NB4 (cell line): ENCODE results near the gene RASA3.

ENCODE experiments used
- POLR2A ChIP-seq: IDR thresholded peaks from 2 replicates; pipeline ENCODE4 v1.6.1; 2011; ENCODE audit warnings: mild to moderate bottlenecking; ENCODE audit not compliant: insufficient read length; ENCODE audit errors: extremely low read depth
- TF ChIP-seq, protein P1 (sequence below): IDR thresholded peaks from one replicate; pipeline ENCODE4 v1.5.1; 2012; ENCODE audit warnings: low read depth, low read length

DNA sequence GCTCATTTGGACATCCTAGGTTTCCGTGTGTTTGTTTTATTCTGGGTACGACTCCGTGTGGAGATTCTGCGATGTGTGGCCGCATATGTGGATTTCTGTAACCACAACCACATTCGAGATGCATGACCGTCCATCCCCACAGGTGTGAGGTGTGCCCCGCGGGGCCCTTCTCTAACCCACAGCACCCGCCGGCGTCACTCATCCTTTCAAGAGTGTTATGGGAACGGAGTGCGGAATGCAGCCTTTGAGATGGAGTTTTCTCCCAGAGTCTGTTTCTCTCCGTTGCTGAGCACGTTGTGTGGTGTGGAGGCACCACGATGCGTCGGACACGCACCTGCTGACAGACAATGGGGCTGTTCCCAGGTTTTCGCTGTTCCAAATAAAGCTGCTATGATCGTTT is 198.5 kb downstream of the RASA3 start:
- TF ChIP-seq, protein P1, sequence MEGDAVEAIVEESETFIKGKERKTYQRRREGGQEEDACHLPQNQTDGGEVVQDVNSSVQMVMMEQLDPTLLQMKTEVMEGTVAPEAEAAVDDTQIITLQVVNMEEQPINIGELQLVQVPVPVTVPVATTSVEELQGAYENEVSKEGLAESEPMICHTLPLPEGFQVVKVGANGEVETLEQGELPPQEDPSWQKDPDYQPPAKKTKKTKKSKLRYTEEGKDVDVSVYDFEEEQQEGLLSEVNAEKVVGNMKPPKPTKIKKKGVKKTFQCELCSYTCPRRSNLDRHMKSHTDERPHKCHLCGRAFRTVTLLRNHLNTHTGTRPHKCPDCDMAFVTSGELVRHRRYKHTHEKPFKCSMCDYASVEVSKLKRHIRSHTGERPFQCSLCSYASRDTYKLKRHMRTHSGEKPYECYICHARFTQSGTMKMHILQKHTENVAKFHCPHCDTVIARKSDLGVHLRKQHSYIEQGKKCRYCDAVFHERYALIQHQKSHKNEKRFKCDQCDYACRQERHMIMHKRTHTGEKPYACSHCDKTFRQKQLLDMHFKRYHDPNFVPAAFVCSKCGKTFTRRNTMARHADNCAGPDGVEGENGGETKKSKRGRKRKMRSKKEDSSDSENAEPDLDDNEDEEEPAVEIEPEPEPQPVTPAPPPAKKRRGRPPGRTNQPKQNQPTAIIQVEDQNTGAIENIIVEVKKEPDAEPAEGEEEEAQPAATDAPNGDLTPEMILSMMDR: no peak
- no peak for TF ChIP-seq POLR2A
